Tibial nerve (tissue), 4 donors: ENCODE results near the gene CABLES1. TPM values are rescaled to one million over a fixed set of nuclear protein-coding genes. Genes with fewer than 3 reads are reported as not detected.
"Not testable (repeated sequence)": the region's sequence is repeated elsewhere in the genome, so short reads cannot be mapped to it uniquely, and the experiment has no call there.

Experiments
- DNase-seq, 2 donors: peaks; one replicate each; pipeline ENCODE4 v3.0.0-alpha.2; 2019; ENCODE audit warnings: low spot score in 2 of 2
- H3K27ac ChIP-seq, 4 donors: fragments of 200-600 bp; sonication (generic) in 3 of 4; one replicate each; pipeline ENCODE4 v1.5.1; 2017 to 2019; ENCODE audit warnings: mild to moderate bottlenecking in 1 of 4
- H3K27me3 ChIP-seq, 2 donors: fragments of 200-600 bp; sonication (generic) in 1 of 2; one replicate each; pipeline versions ENCODE4 v1.5.1 to v1.6.0; 2017 to 2019
- H3K36me3 ChIP-seq, 3 donors: fragments of 200-600 bp; sonication (generic); one replicate each; pipeline ENCODE4 v1.5.1; 2018 to 2019
- H3K4me1 ChIP-seq, 4 donors: fragments of 200-600 bp; sonication (generic) in 3 of 4; one replicate each; pipeline ENCODE4 v1.5.1; 2017 to 2019
- H3K4me3 ChIP-seq, 4 donors: fragments of 200-600 bp; sonication (generic) in 3 of 4; one replicate each; pipeline ENCODE4 v1.5.1; 2017 to 2019; ENCODE audit warnings: mild to moderate bottlenecking in 1 of 4, moderate library complexity in 1 of 4
- H3K9me3 ChIP-seq, 4 donors: fragments of 200-600 bp; sonication (generic) in 3 of 4; one replicate each; pipeline ENCODE4 v1.5.1; 2017 to 2019
- CTCF ChIP-seq, 5 experiments: fragments of 200-600 bp in 3 of 5; fragments of 450-650 bp in 2 of 5; sonication (generic) in 3 of 5; IDR thresholded peaks; one replicate each; pipeline ENCODE4 v1.5.1; 2016 to 2019; ENCODE audit warnings: antibody characterized with exemption in 5 of 5, mild to moderate bottlenecking in 3 of 5, moderate library complexity in 2 of 5
- EP300 ChIP-seq, 2 donors: sonication (generic); formaldehyde crosslinking; IDR thresholded peaks; one replicate each; pipeline ENCODE4 v1.6.1; 2017; ENCODE audit warnings: antibody characterized with exemption in 2 of 2, mild to moderate bottlenecking in 1 of 2
- POLR2A ChIP-seq, 2 donors: fragments of 450-650 bp; IDR thresholded peaks; one replicate each; pipeline ENCODE4 v1.6.1; 2017; ENCODE audit warnings: antibody characterized with exemption in 2 of 2, mild to moderate bottlenecking in 2 of 2, moderate library complexity in 2 of 2
- WGBS, 2 donors: methylation state at CpG; one replicate each; pipeline ENCODE4 v1.1.5; 2018; 5-methylcytosine and 5-hydroxymethylcytosine counted together
- total RNA-seq, 4 donors: library from RNA; depleted of rRNA; stranded (reverse); fragments of >200 nt; gene quantifications; one replicate each; pipeline ENCODE4 v1.1.0, GENCODE V29; 2016

CABLES1 gene
- total RNA-seq, 4 donors from 2014 or later: 17.3 to 32.1 (median 21.2) TPM

GRCh38 chr18:23239885-23240608 lies 104.8 kb downstream of the CABLES1 start:
- H3K27ac ChIP-seq: no peak overlapping the region
- DNase-seq: no peak
- H3K9me3 ChIP-seq: no peaks in the 10 kb centered on the region
- H3K27me3 ChIP-seq: no peaks in the 10 kb centered on the region
- no peak overlapping the region for H3K4me3 ChIP-seq
- peaks cover 0 to 24% (median 15%) of the 10 kb centered on the region in 4 donors for H3K4me1 ChIP-seq
- peaks cover 0 to 26% (median 0%) of the 10 kb centered on the region in 3 donors for H3K36me3 ChIP-seq
- WGBS, 2 donors: 89 to 92% methylated on average over 10 of the region's 10 CpGs
- TF ChIP-seq POLR2A (IDR thresholded peaks at IDR 0.05) (no peak), EP300 (IDR thresholded peaks at IDR 0.05) (no peak), CTCF (IDR thresholded peaks at IDR 0.05) (no peak)

GRCh38 chr18:23240609-23240930 lies 105.3 kb downstream of the CABLES1 start:
- TF ChIP-seq CTCF (IDR thresholded peaks at IDR 0.05) (no peak), EP300 (IDR thresholded peaks at IDR 0.05) (no peak), POLR2A (IDR thresholded peaks at IDR 0.05) (no peak)
- H3K27ac ChIP-seq: no peak overlapping the region
- WGBS, 2 donors: 83 to 86% methylated on average over 4 of the region's 4 CpGs
- H3K4me1 ChIP-seq: peaks cover 0 to 24% (median 15%) of the 10 kb centered on the region in 4 donors
- H3K27me3 ChIP-seq: no peaks in the 10 kb centered on the region
- no peak for DNase-seq
- H3K4me3 ChIP-seq: no peak overlapping the region
- no peaks in the 10 kb centered on the region for H3K9me3 ChIP-seq
- H3K36me3 ChIP-seq: peaks cover 0 to 31% (median 0%) of the 10 kb centered on the region in 3 donors

DNA sequence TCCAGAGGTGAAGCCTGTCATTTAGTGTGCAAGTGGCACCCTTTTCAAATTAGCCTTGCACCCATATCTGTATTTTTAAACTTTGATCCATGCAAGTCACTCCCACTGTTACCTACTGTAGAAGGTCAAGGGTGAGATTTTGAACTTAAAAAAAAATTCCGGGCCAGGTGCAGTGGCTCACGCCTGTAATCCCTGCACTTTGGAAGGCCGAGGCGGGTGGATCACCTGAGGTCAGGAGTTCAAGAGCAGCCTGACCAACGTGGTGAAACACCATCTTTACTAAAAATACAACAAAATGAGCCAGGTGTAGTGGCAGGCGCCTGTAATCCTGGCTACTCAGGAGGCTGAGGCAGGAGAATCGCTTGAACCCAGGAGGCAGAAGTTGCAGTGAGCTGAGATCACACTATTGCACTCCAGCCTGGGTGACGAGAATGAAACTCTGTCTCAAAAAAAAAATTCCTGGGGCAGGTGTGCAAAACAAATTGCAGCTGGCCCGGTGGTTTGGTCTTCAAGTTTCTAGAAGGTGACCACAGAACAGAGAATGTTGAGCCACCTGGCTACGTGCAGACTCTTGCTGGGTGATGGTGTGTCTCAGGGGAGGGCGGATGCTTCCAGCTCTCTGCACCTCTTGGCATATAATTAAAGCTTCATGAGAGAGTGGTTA lies 106.7 kb downstream of the CABLES1 start:
- WGBS, 2 donors: 83 to 88% methylated on average over 11 of the region's 11 CpGs
- DNase-seq: not testable (repeated sequence)
- peaks cover 0 to 23% (median 15%) of the 10 kb centered on the region in 4 donors for H3K4me1 ChIP-seq

DNA sequence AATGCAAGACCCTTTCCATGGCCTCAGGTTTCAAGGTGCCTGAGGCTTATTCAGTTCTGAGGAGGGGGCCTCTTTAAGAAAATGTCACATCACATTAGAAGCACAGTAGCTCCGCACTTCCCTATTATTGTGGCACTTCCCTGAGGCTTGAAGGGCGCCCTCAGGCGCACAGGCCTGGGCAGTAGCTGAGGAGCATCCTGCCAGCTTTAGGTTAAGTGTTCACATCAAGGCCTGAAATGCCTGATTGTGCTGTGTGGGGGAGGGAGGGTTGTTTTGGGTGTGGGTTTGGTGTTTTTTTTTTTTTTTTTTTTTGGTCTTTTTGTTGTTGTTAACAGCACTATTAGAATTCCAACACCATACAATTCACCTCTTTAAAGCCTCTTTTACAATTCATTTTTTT lies 107.9 kb downstream of the CABLES1 start:
- H3K36me3 ChIP-seq: peaks cover 0 to 45% (median 0%) of the 10 kb centered on the region in 3 donors
- no peaks in the 10 kb centered on the region for H3K9me3 ChIP-seq
- no peak for DNase-seq
- 76 to 78% methylated on average over 3 of the region's 3 CpGs for WGBS, 2 donors
- H3K4me3 ChIP-seq: no peak overlapping the region
- no peak overlapping the region for H3K27ac ChIP-seq
- H3K27me3 ChIP-seq: no peaks in the 10 kb centered on the region
- peaks cover 0 to 10% (median 7%) of the 10 kb centered on the region in 4 donors for H3K4me1 ChIP-seq
- no peak for TF ChIP-seq POLR2A (IDR thresholded peaks at IDR 0.05)
- no peak for TF ChIP-seq EP300 (IDR thresholded peaks at IDR 0.05)

More for the DNA sequence above, 106.7 kb downstream of the CABLES1 start:
- H3K27me3 ChIP-seq, H3K27ac ChIP-seq, H3K9me3 ChIP-seq, H3K4me3 ChIP-seq: not testable (repeated sequence)
- peaks cover 0 to 33% (median 0%) of the 10 kb centered on the region in 3 donors for H3K36me3 ChIP-seq

GRCh38 chr18:23243816-23244215 lies 108.5 kb downstream of the CABLES1 start:
- no peak overlapping the region for H3K27ac ChIP-seq
- no peaks in the 10 kb centered on the region for H3K27me3 ChIP-seq
- 87 to 92% methylated on average over 12 of the region's 12 CpGs for WGBS, 2 donors

More at GRCh38 chr18:23243816-23244215, 108.5 kb downstream of the CABLES1 start:
- Histone ChIP-seq H3K4me3 (no peak overlapping the region), H3K36me3 (peaks cover 0 to 49% (median 0%) of the 10 kb centered on the region in 3 donors), H3K4me1 (peaks cover 0 to 4% (median 2%) of the 10 kb centered on the region in 4 donors), H3K9me3 (peaks cover 0 to 1% (median 0%) of the 10 kb centered on the region in 4 donors)
- TF ChIP-seq POLR2A (IDR thresholded peaks at IDR 0.05): no peak
- no peak for TF ChIP-seq EP300 (IDR thresholded peaks at IDR 0.05)
- no peak for TF ChIP-seq CTCF (IDR thresholded peaks at IDR 0.05)
- DNase-seq: no peak
